Cardiac atrium fibroblast (primary cell): ENCODE data around the gene CGGBP1. TPM values are rescaled to one million over a fixed set of nuclear protein-coding genes. Genes with fewer than 3 reads are reported as not detected.

Experiments used
- total RNA-seq: library from RNA; depleted of rRNA; stranded (reverse); fragments of >200 nt; gene quantifications from 2 replicates; pipeline ENCODE4 v1.2.3, GENCODE V29; 2015

The CGGBP1 gene
- total RNA-seq: 31.9 and 41.0 TPM in 2 replicates

GRCh38 chr3:88058581-88059379 lies at the start of gene CGGBP1, which contains the start of gene ZNF654:
Gene CGGBP1, minus strand, starts transcription at chr3:88059005. Its CDS starts 3,029 bp downstream, at chr3:88055976.
Gene ZNF654, plus strand, starts transcription at chr3:88059255. Its CDS starts 65 bp downstream, at chr3:88059320.

Other genes starting within 250 kb of the CGGBP1 start
- 6.3 and 15.9 TPM in 2 replicates for gene ZNF654, start 250 bp upstream of the CGGBP1 start, total RNA-seq
- gene C3orf38, start 91.0 kb upstream of the CGGBP1 start, total RNA-seq: 15.3 and 16.2 TPM in 2 replicates